Bone marrow (tissue), 2 donors: ENCODE data around the gene CADM4.
A peak's percentile ranks its signal among the peaks of the same experiment; 100 is the strongest.

ENCODE experiments used
- DNase-seq, 2 donors: peaks; one replicate each; lab custom pipeline; 2025; lab: John Stamatoyannopoulos, UW

The CADM4 gene

GRCh38 chr19:43582495-43582894 is 57.2 kb downstream of the CADM4 start:
- DNase-seq, result no peak

- DNase-seq, result no peak
Observed at GRCh38 chr19:43581467-43581866, 58.2 kb downstream of the CADM4 start.

GRCh38 chr19:43578787-43579186 is 60.9 kb downstream of the CADM4 start:
- DNase-seq, result no peak

GRCh38 chr19:43575955-43576878 is 63.4 kb downstream of the CADM4 start:
- DNase-seq, result no peak

- DNase-seq, result peak; percentile 80 to 99
Observed at GRCh38 chr19:43575156-43575950, 64.3 kb downstream of the CADM4 start, which contains the start of the genes PINLYP and XRCC1. TSS of gene PINLYP (plus strand) at chr19:43575801. CDS start at chr19:43577192, 1,391 bp downstream. TSS of gene XRCC1 (minus strand) at chr19:43575527. CDS start at chr19:43575458, 69 bp downstream.

- DNase-seq, result no peak
Observed at GRCh38 chr19:43574424-43575155, 65.1 kb downstream of the CADM4 start.
